ENCODE measurements around the gene PPP2R2D. TPM values are rescaled to one million over a fixed set of nuclear protein-coding genes. Genes with fewer than 3 reads are reported as not detected.

PPP2R2D gene
- total RNA-seq, 1 experiment from 2014 or later: 33.2 TPM

GRCh38 chr10:131925011-131925649 is 24.3 kb downstream of the PPP2R2D start:
- ChIA-PET CTCF (no interaction called here), POLR2A (no interaction called here)
- DNase-seq (ENCODE audit: low spot score): no peak
- no peak overlapping the region for H3K4me3 Mint-ChIP-seq
- H3K27ac Mint-ChIP-seq: peak overlapping the region; percentile 55; the same call in 1 of the 2 replicates
- no peak for ATAC-seq
- no peaks in the 10 kb centered on the region for H3K27me3 Mint-ChIP-seq (ENCODE audit: low read depth)
- H3K36me3 Mint-ChIP-seq: peaks cover 8% of the 10 kb centered on the region
- peaks cover 9% of the 10 kb centered on the region for H3K9me3 Mint-ChIP-seq
- TF ChIP-seq PRDM15 (CRISPR knock-in tag; IDR thresholded peaks at IDR 0.05): no peak
- TF ChIP-seq, protein P1, sequence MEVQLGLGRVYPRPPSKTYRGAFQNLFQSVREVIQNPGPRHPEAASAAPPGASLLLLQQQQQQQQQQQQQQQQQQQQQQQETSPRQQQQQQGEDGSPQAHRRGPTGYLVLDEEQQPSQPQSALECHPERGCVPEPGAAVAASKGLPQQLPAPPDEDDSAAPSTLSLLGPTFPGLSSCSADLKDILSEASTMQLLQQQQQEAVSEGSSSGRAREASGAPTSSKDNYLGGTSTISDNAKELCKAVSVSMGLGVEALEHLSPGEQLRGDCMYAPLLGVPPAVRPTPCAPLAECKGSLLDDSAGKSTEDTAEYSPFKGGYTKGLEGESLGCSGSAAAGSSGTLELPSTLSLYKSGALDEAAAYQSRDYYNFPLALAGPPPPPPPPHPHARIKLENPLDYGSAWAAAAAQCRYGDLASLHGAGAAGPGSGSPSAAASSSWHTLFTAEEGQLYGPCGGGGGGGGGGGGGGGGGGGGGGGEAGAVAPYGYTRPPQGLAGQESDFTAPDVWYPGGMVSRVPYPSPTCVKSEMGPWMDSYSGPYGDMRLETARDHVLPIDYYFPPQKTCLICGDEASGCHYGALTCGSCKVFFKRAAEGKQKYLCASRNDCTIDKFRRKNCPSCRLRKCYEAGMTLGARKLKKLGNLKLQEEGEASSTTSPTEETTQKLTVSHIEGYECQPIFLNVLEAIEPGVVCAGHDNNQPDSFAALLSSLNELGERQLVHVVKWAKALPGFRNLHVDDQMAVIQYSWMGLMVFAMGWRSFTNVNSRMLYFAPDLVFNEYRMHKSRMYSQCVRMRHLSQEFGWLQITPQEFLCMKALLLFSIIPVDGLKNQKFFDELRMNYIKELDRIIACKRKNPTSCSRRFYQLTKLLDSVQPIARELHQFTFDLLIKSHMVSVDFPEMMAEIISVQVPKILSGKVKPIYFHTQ (CRISPR knock-in tag; IDR thresholded peaks at IDR 0.05): no peak
- peaks cover 82% of the 10 kb centered on the region for H3K4me1 Mint-ChIP-seq

GRCh38 chr10:131925716-131926115 is 24.9 kb downstream of the PPP2R2D start:
- ChIA-PET CTCF (interaction anchor here (0.6 to 1.4 kb wide), 2 partner anchors 26 to 34 kb away, joined by 3 read pairs; no protein-coding TSS in a partner anchor), POLR2A (no interaction called here)
- Mint-ChIP-seq H3K4me1 (peaks cover 82% of the 10 kb centered on the region), H3K4me3 (no peak overlapping the region), H3K9me3 (peaks cover 9% of the 10 kb centered on the region), H3K27me3 (ENCODE audit: low read depth) (no peaks in the 10 kb centered on the region), H3K27ac (no peak overlapping the region), H3K36me3 (peaks cover 9% of the 10 kb centered on the region)
- DNase-seq (ENCODE audit: low spot score) (no peak), ATAC-seq (no peak)
- TF ChIP-seq ZNF219 (CRISPR knock-in tag; IDR thresholded peaks at IDR 0.05; ENCODE audit: borderline replicate concordance): no peak
- TF ChIP-seq ERG (CRISPR knock-in tag; IDR thresholded peaks at IDR 0.05): no peak
- no peak for TF ChIP-seq IRF2 (CRISPR knock-in tag; IDR thresholded peaks at IDR 0.05; ENCODE audit: borderline replicate concordance, low read depth)
- TF ChIP-seq SMAD4 (CRISPR knock-in tag; IDR thresholded peaks at IDR 0.05): no peak
- no peak for TF ChIP-seq ZBTB21 (CRISPR knock-in tag; IDR thresholded peaks at IDR 0.05; ENCODE audit: borderline replicate concordance)
- TF ChIP-seq, protein P2, sequence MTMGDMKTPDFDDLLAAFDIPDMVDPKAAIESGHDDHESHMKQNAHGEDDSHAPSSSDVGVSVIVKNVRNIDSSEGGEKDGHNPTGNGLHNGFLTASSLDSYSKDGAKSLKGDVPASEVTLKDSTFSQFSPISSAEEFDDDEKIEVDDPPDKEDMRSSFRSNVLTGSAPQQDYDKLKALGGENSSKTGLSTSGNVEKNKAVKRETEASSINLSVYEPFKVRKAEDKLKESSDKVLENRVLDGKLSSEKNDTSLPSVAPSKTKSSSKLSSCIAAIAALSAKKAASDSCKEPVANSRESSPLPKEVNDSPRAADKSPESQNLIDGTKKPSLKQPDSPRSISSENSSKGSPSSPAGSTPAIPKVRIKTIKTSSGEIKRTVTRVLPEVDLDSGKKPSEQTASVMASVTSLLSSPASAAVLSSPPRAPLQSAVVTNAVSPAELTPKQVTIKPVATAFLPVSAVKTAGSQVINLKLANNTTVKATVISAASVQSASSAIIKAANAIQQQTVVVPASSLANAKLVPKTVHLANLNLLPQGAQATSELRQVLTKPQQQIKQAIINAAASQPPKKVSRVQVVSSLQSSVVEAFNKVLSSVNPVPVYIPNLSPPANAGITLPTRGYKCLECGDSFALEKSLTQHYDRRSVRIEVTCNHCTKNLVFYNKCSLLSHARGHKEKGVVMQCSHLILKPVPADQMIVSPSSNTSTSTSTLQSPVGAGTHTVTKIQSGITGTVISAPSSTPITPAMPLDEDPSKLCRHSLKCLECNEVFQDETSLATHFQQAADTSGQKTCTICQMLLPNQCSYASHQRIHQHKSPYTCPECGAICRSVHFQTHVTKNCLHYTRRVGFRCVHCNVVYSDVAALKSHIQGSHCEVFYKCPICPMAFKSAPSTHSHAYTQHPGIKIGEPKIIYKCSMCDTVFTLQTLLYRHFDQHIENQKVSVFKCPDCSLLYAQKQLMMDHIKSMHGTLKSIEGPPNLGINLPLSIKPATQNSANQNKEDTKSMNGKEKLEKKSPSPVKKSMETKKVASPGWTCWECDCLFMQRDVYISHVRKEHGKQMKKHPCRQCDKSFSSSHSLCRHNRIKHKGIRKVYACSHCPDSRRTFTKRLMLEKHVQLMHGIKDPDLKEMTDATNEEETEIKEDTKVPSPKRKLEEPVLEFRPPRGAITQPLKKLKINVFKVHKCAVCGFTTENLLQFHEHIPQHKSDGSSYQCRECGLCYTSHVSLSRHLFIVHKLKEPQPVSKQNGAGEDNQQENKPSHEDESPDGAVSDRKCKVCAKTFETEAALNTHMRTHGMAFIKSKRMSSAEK (CRISPR knock-in tag; IDR thresholded peaks at IDR 0.05; ENCODE audit: borderline replicate concordance): no peak
- no peak for TF ChIP-seq NR1H2 (CRISPR knock-in tag; IDR thresholded peaks at IDR 0.05)
- no peak for TF ChIP-seq JUN (CRISPR knock-in tag; IDR thresholded peaks at IDR 0.05)
- TF ChIP-seq ZNF425 (CRISPR knock-in tag; conservative IDR thresholded peaks at IDR 0.05): no peak
- no peak for TF ChIP-seq ZNF121 (CRISPR knock-in tag; IDR thresholded peaks at IDR 0.05)
- TF ChIP-seq NFE2L1 (CRISPR knock-in tag; IDR thresholded peaks at IDR 0.05): no peak
- TF ChIP-seq OVOL2 (CRISPR knock-in tag; IDR thresholded peaks at IDR 0.05; ENCODE audit: borderline replicate concordance): no peak
- TF ChIP-seq STAT6 (CRISPR knock-in tag; conservative IDR thresholded peaks at IDR 0.05; ENCODE audit: low read depth): no peak
- TF ChIP-seq NR3C1 (CRISPR knock-in tag; conservative IDR thresholded peaks at IDR 0.05; ENCODE audit: low read depth): no peak
- TF ChIP-seq ZNF423 (CRISPR knock-in tag; IDR thresholded peaks at IDR 0.05): no peak

Data from WTC11 (cell line).